Stomach (tissue), 9 donors: Measurements from ENCODE around the gene PLCB1. TPM values are rescaled to one million over a fixed set of nuclear protein-coding genes. Genes with fewer than 3 reads are reported as not detected.

Experiments
- DNase-seq, 2 donors: peaks; one replicate each; pipeline versions ENCODE4 v3.0.0 to v3.0.0-alpha.2; 2013 to 2019
- H3K27ac ChIP-seq, 5 donors: fragments of 200-600 bp in 4 of 5; sonication (generic) in 4 of 5; one replicate each; pipeline ENCODE4 v1.5.1; 2013 to 2019; ENCODE audit warnings: mild to moderate bottlenecking in 1 of 5, moderate library complexity in 1 of 5
- H3K27me3 ChIP-seq, 3 donors: fragments of 200-600 bp; sonication (generic); one replicate each; pipeline ENCODE4 v1.5.1; 2017 to 2019; ENCODE audit warnings: mixed run types in 1 of 3
- H3K36me3 ChIP-seq, 4 donors: fragments of 200-600 bp; sonication (generic); 1 replicate in 3 of 4; 2 replicates in 1 of 4; pipeline ENCODE4 v1.5.1; 2016 to 2019
- H3K4me1 ChIP-seq, 4 donors: fragments of 200-600 bp; sonication (generic); one replicate each; pipeline ENCODE4 v1.5.1; 2016 to 2019
- H3K4me3 ChIP-seq, 4 donors: fragments of 200-600 bp; sonication (generic) in 3 of 4; one replicate each; pipeline ENCODE4 v1.5.1; 2016 to 2019; ENCODE audit warnings: mild to moderate bottlenecking in 1 of 4
- H3K9me3 ChIP-seq, 4 donors: fragments of 200-600 bp; sonication (generic); one replicate each; pipeline ENCODE4 v1.5.1; 2016 to 2019
- EP300 ChIP-seq: sonication (generic); formaldehyde crosslinking; IDR thresholded peaks from one replicate; pipeline ENCODE4 v1.6.1; 2017; ENCODE audit warnings: antibody characterized with exemption
- POLR2A ChIP-seq, 4 donors: fragments of 450-650 bp; IDR thresholded peaks; one replicate each; pipeline ENCODE4 v1.6.1; 2016; ENCODE audit warnings: antibody characterized with exemption in 4 of 4, control low read depth in 2 of 4, mild to moderate bottlenecking in 1 of 4, moderate library complexity in 1 of 4
- POLR2AphosphoS5 ChIP-seq, 3 donors: sonication (generic); formaldehyde crosslinking; IDR thresholded peaks; one replicate each; pipeline ENCODE4 v1.6.1; 2016; ENCODE audit warnings: antibody characterized with exemption in 3 of 3
- WGBS, 5 donors: extraction: QIAGEN DNeasy Blood & Tissue Kit in 3 of 5; methylation state at CpG; one replicate each; pipeline versions ENCODE4 v1.1.5 to v1.1.7; 2013 to 2018; 5-methylcytosine and 5-hydroxymethylcytosine counted together
- intact Hi-C: fragments of 100-400 bp; cut with DNase I; formaldehyde crosslinking; loops from one replicate; pipeline ENCODE4 v1.15.1; 2023; ENCODE audit warnings: low total_unique reads
- polyA plus RNA-seq, 3 donors: library from polyadenylated mRNA; stranded (reverse); fragments of 200-250 nt; gene quantifications; one replicate each; pipeline ENCODE4 v1.2.3, GENCODE V29; 2013
- total RNA-seq, 5 donors: library from RNA; depleted of rRNA; stranded (reverse); fragments of >200 nt; gene quantifications; one replicate each; pipeline versions ENCODE4 v1.1.0 to v1.2.3, GENCODE V29; 2014 to 2016
- TF ChIP-seq, protein P1 (sequence below), 7 experiments: fragments of 450-650 bp in 4 of 7; fragments of 200-600 bp in 3 of 7; sonication (generic) in 3 of 7; IDR thresholded peaks; one replicate each; pipeline ENCODE4 v1.5.1; 2016 to 2019; ENCODE audit warnings: antibody characterized with exemption in 7 of 7, control low read depth in 2 of 7, mild to moderate bottlenecking in 1 of 7
- donor health status: healthy with polysubstance abuse.
- donor health status: Bipolar disorder and iron deficiency.
- donor health status: healthy.

Gene PLCB1
- total and polyA plus RNA-seq, 8 donors = 4.1 to 66.5 (median 11.7) TPM

- Histone ChIP-seq H3K36me3 (peaks cover 0 to 7% (median 0%) of the 10 kb centered on the region in 4 donors), H3K27me3 (no peaks in the 10 kb centered on the region), H3K9me3 (no peaks in the 10 kb centered on the region), H3K27ac (no peak overlapping the region), H3K4me3 (no peak overlapping the region), H3K4me1 (peaks cover 0 to 7% (median under 1%) of the 10 kb centered on the region in 4 donors)
- WGBS, 5 donors = 94 to 98% (median 94%) methylated on average over 10 of the region's 10 CpGs
- intact Hi-C loops = no loop called here
- no peak for DNase-seq
- TF ChIP-seq POLR2AphosphoS5 (IDR thresholded peaks at IDR 0.05) (no peak), EP300 (no peak), POLR2A (IDR thresholded peaks at IDR 0.05) (no peak)
- TF ChIP-seq, protein P1, sequence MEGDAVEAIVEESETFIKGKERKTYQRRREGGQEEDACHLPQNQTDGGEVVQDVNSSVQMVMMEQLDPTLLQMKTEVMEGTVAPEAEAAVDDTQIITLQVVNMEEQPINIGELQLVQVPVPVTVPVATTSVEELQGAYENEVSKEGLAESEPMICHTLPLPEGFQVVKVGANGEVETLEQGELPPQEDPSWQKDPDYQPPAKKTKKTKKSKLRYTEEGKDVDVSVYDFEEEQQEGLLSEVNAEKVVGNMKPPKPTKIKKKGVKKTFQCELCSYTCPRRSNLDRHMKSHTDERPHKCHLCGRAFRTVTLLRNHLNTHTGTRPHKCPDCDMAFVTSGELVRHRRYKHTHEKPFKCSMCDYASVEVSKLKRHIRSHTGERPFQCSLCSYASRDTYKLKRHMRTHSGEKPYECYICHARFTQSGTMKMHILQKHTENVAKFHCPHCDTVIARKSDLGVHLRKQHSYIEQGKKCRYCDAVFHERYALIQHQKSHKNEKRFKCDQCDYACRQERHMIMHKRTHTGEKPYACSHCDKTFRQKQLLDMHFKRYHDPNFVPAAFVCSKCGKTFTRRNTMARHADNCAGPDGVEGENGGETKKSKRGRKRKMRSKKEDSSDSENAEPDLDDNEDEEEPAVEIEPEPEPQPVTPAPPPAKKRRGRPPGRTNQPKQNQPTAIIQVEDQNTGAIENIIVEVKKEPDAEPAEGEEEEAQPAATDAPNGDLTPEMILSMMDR (IDR thresholded peaks at IDR 0.05) = no peak
These were observed 543.8 kb downstream of the PLCB1 start for GRCh38 chr20:8675896-8676295.

DNA sequence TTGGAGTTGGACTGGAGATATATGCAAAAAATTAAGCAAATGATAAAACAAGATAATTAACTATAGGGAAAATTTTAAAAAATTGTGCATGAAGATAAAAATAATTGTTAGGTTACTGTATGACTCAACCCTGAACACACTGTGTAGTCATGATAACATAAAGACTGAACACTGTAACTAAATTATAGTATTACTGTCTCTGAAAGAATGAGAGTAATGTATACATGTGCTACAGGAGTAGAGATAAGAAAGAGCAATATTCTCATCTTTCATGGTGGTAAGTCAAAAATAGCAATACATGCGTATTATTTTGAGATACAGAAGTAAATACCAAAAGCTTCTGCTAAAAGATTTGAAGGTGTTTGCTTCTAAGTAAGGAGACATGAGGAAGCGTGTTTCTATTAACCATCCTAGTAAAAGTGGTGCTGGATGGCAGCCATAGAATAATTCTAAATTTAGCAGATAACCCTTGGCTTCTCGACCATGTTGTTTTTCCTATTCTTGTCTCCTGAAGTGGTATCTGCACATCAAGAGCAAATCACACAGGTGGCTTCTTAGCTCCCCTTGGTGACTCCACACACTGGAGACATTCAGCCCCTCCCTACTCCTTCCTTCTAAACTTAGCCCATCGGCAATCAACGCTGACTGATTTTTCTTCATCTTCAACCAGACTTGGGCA is 546.2 kb downstream of the PLCB1 start:
- DNase-seq = no peak
- Histone ChIP-seq H3K4me1 (no peaks in the 10 kb centered on the region), H3K27me3 (no peaks in the 10 kb centered on the region), H3K27ac (no peak overlapping the region), H3K36me3 (peaks cover 0 to 7% (median 0%) of the 10 kb centered on the region in 4 donors), H3K4me3 (no peak overlapping the region), H3K9me3 (no peaks in the 10 kb centered on the region)
- intact Hi-C loops = no loop called here
- TF ChIP-seq, protein P1 (IDR thresholded peaks at IDR 0.05) = no peak
- TF ChIP-seq EP300 (no peak), POLR2AphosphoS5 (IDR thresholded peaks at IDR 0.05) (no peak), POLR2A (IDR thresholded peaks at IDR 0.05) (no peak)
- 70 to 86% (median 75%) methylated on average over 5 of the region's 5 CpGs for WGBS, 5 donors

- DNase-seq = no peak
- no peak for TF ChIP-seq EP300
- no peak for TF ChIP-seq POLR2AphosphoS5 (IDR thresholded peaks at IDR 0.05)
- TF ChIP-seq, protein P1 (IDR thresholded peaks at IDR 0.05) = no peak
- TF ChIP-seq POLR2A (IDR thresholded peaks at IDR 0.05) = no peak
- H3K36me3 ChIP-seq = peaks cover 0 to 11% (median 7%) of the 10 kb centered on the region in 4 donors
- H3K9me3 ChIP-seq = peaks cover 0 to 17% (median 10%) of the 10 kb centered on the region in 4 donors
- H3K27me3 ChIP-seq = no peaks in the 10 kb centered on the region
- H3K4me3 ChIP-seq = no peak overlapping the region
- intact Hi-C loops = no loop called here
- whole genome bisulfite sequencing, 5 donors = 97 to 100% (median 98%) methylated on average over 1 of the region's 1 CpG
- no peak overlapping the region for H3K27ac ChIP-seq
- no peaks in the 10 kb centered on the region for H3K4me1 ChIP-seq
These were observed 557.3 kb downstream of the PLCB1 start for GRCh38 chr20:8689337-8689736.

GRCh38 chr20:8690074-8690473 is 558.0 kb downstream of the PLCB1 start:
- H3K4me3 ChIP-seq = no peak overlapping the region
- peaks cover 0 to 8% (median 2%) of the 10 kb centered on the region in 4 donors for H3K36me3 ChIP-seq
- H3K27ac ChIP-seq = no peak overlapping the region
- TF ChIP-seq EP300 = no peak
- TF ChIP-seq, protein P1 (IDR thresholded peaks at IDR 0.05) = no peak
- TF ChIP-seq POLR2A (IDR thresholded peaks at IDR 0.05) = no peak
- no peak for TF ChIP-seq POLR2AphosphoS5 (IDR thresholded peaks at IDR 0.05)
- DNase-seq = no peak
- H3K27me3 ChIP-seq = no peaks in the 10 kb centered on the region
- intact Hi-C loops = no loop called here
- peaks cover 0 to 17% (median 10%) of the 10 kb centered on the region in 4 donors for H3K9me3 ChIP-seq
- no peaks in the 10 kb centered on the region for H3K4me1 ChIP-seq
